HG03045 (cell line): ENCODE measurements around the gene LAMC1.

ENCODE experiments used
- ATAC-seq: cut with Tn5 transposase; IDR thresholded peaks from one replicate; pipeline ENCODE4 v1.9.1; 2021; ENCODE audit warnings: mild to moderate bottlenecking, moderate library complexity; ENCODE audit not compliant: unreplicated experiment

LAMC1 gene

DNA sequence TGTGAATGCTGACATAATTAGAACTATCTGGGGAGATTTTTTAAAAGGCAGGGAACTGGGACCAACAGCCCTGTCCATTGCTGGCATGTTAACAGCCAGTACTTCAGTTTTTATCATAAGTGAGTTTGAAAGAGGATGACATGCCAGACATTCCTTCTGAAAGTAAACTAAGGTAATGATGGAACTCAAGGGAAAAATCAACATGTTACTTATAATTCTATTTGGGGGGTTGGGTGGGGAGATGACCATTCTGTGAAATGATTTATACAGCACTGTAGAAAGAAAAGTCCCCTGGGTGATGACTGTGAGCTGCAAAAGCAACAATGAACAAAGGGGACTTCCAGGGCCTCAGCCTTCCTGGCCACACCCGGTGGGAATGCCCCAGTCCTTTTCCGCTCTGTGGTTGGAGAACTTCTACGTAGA, 157.4 kb downstream of the LAMC1 start:
- ATAC-seq: peak; percentile 83

DNA sequence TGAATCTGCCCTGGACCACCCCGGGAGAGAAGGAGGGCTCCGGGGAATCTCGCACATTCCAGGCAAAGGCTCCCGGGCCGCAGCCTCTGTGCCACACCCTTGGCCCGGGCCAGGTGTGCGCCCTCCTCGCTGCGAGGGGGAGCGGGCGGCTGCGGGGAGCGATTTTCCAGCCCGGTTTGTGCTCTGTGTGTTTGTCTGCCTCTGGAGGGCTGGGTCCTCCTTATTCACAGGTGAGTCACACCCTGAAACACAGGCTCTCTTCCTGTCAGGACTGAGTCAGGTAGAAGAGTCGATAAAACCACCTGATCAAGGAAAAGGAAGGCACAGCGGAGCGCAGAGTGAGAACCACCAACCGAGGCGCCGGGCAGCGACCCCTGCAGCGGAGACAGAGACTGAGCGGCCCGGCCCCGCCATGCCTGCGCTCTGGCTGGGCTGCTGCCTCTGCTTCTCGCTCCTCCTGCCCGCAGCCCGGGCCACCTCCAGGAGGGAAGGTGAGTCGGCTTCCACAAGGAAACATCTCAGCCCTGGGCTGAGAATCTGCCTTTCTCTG, 162.8 kb downstream of the LAMC1 start, which contains the start of gene LAMC2:
TSS of gene LAMC2 (plus strand) at position 324 of the 550 bp plus-strand sequence. CDS start at position 413, 89 bp downstream.
- no peak for ATAC-seq

DNA sequence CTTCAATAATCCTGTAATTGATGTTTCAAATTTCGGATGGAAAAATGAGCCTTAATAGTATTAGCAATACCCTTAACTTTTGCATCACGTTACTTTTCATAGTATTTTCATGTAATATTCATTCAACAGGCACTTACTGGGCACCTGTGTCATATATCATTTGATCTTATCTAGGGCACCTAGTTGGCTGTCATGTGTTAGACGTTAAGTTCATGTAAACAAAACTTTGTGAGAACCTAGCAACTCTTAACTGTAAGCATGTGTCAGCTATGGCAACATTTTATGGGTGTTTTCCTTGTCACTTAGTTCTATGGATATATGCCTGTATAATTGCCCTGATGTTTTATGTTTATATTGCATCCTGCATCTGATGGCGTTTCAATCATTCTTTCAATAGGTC, 163.6 kb downstream of the LAMC1 start:
- ATAC-seq: no peak

DNA sequence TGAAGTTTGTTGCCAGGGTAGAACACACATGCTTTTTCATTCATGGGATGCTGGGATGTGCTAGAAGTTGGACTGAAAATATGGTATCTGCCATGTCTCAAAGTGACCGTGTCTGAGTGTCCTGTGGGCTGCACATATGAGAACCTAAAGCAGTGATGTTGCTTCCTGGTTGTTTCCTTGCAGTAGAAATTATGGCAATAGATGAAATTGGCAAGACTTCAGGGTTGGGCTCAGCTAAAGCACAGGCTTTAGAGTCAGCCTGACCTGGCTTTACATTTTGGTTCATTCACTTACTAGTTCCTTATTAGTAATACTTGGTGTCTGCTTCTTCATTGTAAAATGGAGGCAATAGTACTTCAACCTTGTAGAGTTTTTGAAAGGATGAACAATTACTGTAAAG, 165.0 kb downstream of the LAMC1 start:
- ATAC-seq: no peak

DNA sequence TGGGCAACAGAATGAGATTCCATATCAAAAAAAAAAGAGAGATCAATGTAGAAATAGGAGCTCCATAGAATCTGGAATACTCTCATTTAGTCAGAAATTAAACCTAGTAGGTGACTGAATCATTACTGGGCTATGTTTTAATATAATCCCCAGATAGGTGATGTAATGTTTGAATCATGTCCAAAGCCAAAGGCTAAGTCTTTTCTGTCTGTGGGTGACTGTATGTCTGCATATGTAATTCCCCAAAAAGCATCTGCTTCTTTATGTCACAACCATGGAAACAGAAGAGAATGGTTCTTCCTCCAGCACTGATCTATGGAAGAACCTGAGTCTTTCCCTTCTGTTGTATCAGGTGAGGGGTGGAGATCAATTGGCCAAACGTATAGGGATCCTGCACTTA, 168.6 kb downstream of the LAMC1 start:
- no peak for ATAC-seq

DNA sequence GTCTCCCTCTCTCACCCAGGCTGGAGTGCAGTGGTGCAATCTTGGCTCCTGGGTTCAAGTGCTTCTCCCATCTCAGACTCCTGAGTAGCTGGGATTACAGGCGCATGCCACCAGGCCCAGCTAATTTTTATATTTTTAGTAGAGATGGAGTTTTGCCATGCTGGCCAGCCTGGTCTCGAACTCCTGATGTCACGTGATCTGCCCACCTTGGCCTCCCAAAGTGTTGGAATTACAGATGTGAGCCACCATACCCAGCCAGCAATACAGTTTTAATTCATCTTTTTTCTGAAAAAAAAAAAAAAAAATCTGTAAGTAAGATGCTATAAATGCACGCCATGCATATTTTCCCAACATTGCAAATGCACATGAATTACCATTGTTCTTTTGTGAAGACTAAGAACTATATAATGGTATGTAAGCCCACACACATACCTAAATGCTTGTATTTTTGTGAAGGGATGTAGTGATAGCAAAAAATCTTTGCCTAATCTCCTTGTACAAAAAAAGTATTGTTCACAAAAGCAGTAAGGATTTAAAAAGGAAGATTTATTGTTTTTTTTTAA, 170.8 kb downstream of the LAMC1 start:
- no peak for ATAC-seq

DNA sequence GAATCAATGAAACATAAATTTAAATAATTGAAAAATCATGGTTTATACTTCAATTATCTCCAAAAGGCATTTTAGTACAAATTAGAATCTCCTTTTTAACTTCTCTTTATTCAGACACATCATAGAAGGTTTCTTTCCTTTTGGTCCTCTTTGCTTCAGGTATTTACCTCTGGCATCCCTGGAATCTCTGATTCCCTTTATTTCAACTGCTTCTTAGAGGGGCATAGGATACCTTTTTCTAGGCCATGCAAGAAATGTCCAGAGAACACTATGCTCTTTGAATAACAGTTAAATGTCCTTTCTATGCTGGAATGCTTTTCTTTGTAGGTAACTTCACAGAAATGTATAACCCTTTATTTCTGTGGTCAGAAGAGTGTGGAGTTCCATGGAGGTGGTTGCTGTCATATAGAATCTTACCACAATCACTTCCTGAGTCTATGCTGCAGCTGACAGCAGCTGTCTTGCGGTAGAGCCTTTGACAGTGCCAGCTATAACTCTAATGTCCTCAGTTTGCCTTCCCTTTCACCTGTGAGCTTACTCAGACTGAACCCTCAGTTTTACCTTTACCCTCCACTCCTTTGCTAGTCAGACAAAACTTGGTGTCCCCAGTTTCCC, 171.4 kb downstream of the LAMC1 start:
- ATAC-seq: peak; percentile 84

DNA sequence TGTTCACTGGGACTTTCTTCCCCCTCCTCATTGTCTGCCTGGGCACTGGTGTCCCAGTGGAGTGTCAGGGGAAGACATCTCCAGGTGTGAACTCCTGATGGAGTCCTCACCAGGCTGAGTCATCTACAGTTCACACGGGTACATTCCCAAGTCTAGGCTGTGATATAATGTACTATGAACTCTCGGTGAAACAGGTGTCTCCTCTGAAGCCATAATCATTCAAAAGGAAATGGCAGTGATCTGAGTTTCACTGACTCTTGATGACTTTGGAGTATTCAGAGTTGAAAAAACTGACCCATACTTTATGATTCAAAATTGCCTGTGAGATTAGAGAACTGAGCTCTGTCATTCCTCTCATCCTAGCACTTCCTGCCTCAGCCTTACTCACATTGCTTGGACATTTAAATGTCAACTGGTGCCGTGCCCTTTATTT, 171.9 kb downstream of the LAMC1 start:
- no peak for ATAC-seq
